Psoas muscle (tissue), 8 donors: ENCODE measurements around the gene TMEM158. TPM values are rescaled to one million over a fixed set of nuclear protein-coding genes. Genes with fewer than 3 reads are reported as not detected.

Source experiments
- ATAC-seq, 4 donors: fragments of 200-7000 bp; cut with Tn5 transposase; one replicate each; pipeline ENCODE4 v1.9.1; 2020; ENCODE audit warnings: moderate library complexity in 3 of 4, mild to moderate bottlenecking in 2 of 4
- DNase-seq, 2 donors: peaks; one replicate each; pipeline ENCODE4 v3.0.0-alpha.2; 2020
- H3K27ac ChIP-seq: fragments of 200-600 bp; one replicate; pipeline ENCODE4 v1.8.0; 2022
- H3K27me3 ChIP-seq, 3 donors: fragments of 200-600 bp in 1 of 3; one replicate each; pipeline versions ENCODE4 v1.6.1 to v1.8.0; 2013 to 2022; ENCODE audit warnings: low read length in 2 of 3, mild to moderate bottlenecking in 2 of 3, moderate library complexity in 1 of 3; ENCODE audit not compliant: insufficient read depth in 3 of 3
- H3K36me3 ChIP-seq, 2 donors: fragments of 200-600 bp in 1 of 2; one replicate each; pipeline versions ENCODE4 v1.6.1 to v1.8.0; 2013 to 2022; ENCODE audit warnings: low read depth in 1 of 2, mild to moderate bottlenecking in 1 of 2, moderate library complexity in 1 of 2; ENCODE audit not compliant: insufficient read depth in 1 of 2
- H3K4me1 ChIP-seq: fragments of 200-600 bp; one replicate; pipeline ENCODE4 v1.8.0; 2022
- H3K4me3 ChIP-seq: fragments of 200-600 bp; one replicate; pipeline ENCODE4 v1.8.0; 2022; ENCODE audit warnings: mild to moderate bottlenecking
- H3K9me3 ChIP-seq: fragments of 200-600 bp; one replicate; pipeline ENCODE4 v1.8.0; 2022
- CTCF ChIP-seq: fragments of 200-600 bp; IDR thresholded peaks from one replicate; pipeline ENCODE4 v1.8.0; 2022; ENCODE audit warnings: antibody characterized with exemption
- WGBS, 3 donors: extraction: QIAGEN DNeasy Blood & Tissue Kit; methylation state at CpG; one replicate each; pipeline versions ENCODE4 v1.1.6 to v1.1.7; 2013; 5-methylcytosine and 5-hydroxymethylcytosine counted together
- intact Hi-C, 2 donors: fragments of 100-400 bp; cut with DNase I; formaldehyde crosslinking; loops; one replicate each; pipeline versions ENCODE4 v1.11.0 to v1.14.2; 2022
- polyA plus RNA-seq, 3 donors: library from polyadenylated mRNA; stranded (reverse); fragments of 200-250 nt; gene quantifications; one replicate each; pipeline ENCODE4 v1.2.3, GENCODE V29; 2013
- total RNA-seq, 4 donors: library from RNA; stranded (reverse); fragmentation: NEBNext Ultra II Directional in 2 of 4; extraction: Animal tissue kit (Norgen Biotek cat#: 25700) in 2 of 4; gene quantifications; one replicate each; pipeline versions ENCODE4 v1.2.1 to v1.2.4, GENCODE V29; 2021 to 2023
- donor health status: healthy with polysubstance abuse.
- donor health status: DM: no; HTN: no; CAD: no; lungs with moderate emphysema.
- donor health status: Bipolar disorder and iron deficiency.
- donor health status: healthy.
- donor health status: DM: yes; HTN: yes; CAD: no.
- donor health status: DM: no; HTN: no; CAD: no.
- donor health status: DM: no; HTN: no; CAD: no.
- donor health status: DM: yes; HTN: yes; CAD: no.

The TMEM158 gene
- total and polyA plus RNA-seq, 7 donors, result 0.48 to 15.7 (median 1.6) TPM

DNA sequence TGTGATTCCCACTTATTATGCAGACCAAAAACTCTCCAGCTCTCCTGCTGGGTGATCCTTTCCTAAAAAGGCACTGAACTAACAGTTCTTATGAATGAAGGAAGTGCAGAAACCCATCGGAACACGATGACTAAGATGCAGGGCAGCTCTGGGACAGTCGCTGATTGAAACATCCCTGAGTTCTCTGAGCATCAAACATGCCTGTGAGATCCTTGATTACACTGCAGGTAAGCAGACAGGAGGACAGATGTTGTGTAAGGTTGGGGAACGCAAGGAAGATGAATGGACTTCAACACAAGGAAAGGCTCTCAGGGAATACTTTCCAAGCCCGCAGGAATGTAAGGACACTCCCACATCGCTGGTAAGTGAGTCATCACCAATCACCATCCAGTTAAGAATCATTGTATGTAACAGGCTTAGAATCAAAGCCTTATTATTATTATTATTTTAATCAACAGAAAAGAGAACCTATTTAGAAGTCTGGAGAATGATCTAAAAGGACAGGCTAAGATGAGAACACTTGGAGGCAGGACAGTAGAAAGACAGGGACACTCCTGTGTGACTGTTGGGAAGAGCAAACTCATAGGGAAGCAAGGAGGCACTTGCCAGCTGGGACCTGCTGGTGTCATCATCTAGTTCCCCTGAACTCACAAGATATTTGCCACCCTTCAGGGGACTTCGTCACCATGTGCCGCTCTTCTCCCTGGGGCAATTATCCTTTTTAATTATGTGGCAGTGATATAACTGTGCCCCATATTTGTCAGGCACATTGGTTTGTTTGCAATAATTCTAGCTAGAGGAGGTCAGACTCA lies 26.0 kb downstream of the TMEM158 start:
- Histone ChIP-seq H3K27me3 (no peaks in the 10 kb centered on the region), H3K36me3 (no peaks in the 10 kb centered on the region), H3K27ac (no peak overlapping the region), H3K4me3 (no peak overlapping the region), H3K4me1 (no peaks in the 10 kb centered on the region), H3K9me3 (no peaks in the 10 kb centered on the region)
- intact Hi-C loops, result no loop called here
- WGBS, 3 donors, result 68 to 79% (median 71%) methylated on average over 8 of the region's 8 CpGs
- peak in 2 of 4 donors; percentile 54 to 72 for ATAC-seq
- no peak for TF ChIP-seq CTCF
- no peak for DNase-seq

GRCh38 chr3:45198264-45199260 lies 27.5 kb downstream of the TMEM158 start:
- 89 to 92% (median 91%) methylated on average over 5 of the region's 5 CpGs for WGBS, 3 donors
- no peaks in the 10 kb centered on the region for H3K36me3 ChIP-seq
- no peak for TF ChIP-seq CTCF
- no peak overlapping the region for H3K27ac ChIP-seq
- no peaks in the 10 kb centered on the region for H3K27me3 ChIP-seq
- DNase-seq (no peak), ATAC-seq (no peak)
- intact Hi-C loops, result no loop called here
- H3K4me3 ChIP-seq, result no peak overlapping the region
- no peaks in the 10 kb centered on the region for H3K4me1 ChIP-seq
- no peaks in the 10 kb centered on the region for H3K9me3 ChIP-seq

DNA sequence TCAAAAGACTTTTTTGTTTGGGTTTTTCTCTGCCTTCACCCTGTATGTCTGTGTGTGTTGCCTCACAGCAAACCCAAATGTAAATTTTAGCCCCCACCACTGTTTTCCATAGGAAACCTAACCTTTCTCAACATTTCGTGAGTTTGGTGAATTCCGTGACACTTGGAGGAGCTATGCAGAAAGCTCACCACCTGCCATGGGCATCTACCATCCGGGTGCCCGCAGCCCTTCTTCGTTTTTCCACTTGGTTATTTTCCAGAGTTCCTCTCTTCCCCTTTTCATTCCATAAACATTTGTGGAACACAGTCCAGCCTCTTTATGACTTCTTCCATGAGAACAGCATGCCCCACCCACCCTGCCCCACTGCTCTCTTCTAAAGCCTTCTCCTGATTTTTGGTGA lies 31.3 kb downstream of the TMEM158 start:
- Histone ChIP-seq H3K27me3 (no peaks in the 10 kb centered on the region), H3K4me1 (no peaks in the 10 kb centered on the region), H3K4me3 (no peak overlapping the region), H3K36me3 (no peaks in the 10 kb centered on the region), H3K9me3 (no peaks in the 10 kb centered on the region), H3K27ac (no peak overlapping the region)
- DNase-seq, result no peak
- no peak for TF ChIP-seq CTCF
- intact Hi-C loops, result no loop called here
- WGBS, 3 donors, result 81 to 93% (median 82%) methylated on average over 5 of the region's 5 CpGs
- ATAC-seq, result no peak

- H3K27me3 ChIP-seq, result no peaks in the 10 kb centered on the region
- no peaks in the 10 kb centered on the region for H3K4me1 ChIP-seq
- ATAC-seq (no peak), DNase-seq (no peak)
- H3K36me3 ChIP-seq, result no peaks in the 10 kb centered on the region
- H3K27ac ChIP-seq, result no peak overlapping the region
- 59 to 68% (median 62%) methylated on average over 3 of the region's 3 CpGs for WGBS, 3 donors
- no peak overlapping the region for H3K4me3 ChIP-seq
- intact Hi-C loops, result no loop called here
- TF ChIP-seq CTCF, result no peak
- no peaks in the 10 kb centered on the region for H3K9me3 ChIP-seq
These were observed 34.1 kb downstream of the TMEM158 start for GRCh38 chr3:45191924-45192417.
